Astrocyte of the cerebellum (primary cell): ENCODE data around the gene SOCS3.

ENCODE experiments used
- DNase-seq: peaks from one replicate; pipeline ENCODE4 v3.0.0-alpha.2; 2011; ENCODE audit warnings: low read depth
- H3K4me3 ChIP-seq: 2 replicates; pipeline ENCODE4 v1.5.1; 2011; ENCODE audit warnings: mild to moderate bottlenecking, low read depth, low read length, moderate library complexity
- in situ Hi-C: cut with HindIII; loops from 2 replicates; pipeline ENCODE4 v1.10.0; 2017; ENCODE audit warnings: low sequenced_read_pairs
- TF ChIP-seq, protein P1 (sequence below): IDR thresholded peaks from 2 replicates; pipeline ENCODE4 v1.5.1; 2012; ENCODE audit warnings: low read length, low read depth, moderate library complexity, mild to moderate bottlenecking; ENCODE audit errors: missing control alignments

Gene SOCS3

GRCh38 chr17:78364436-78365281 is 4.8 kb upstream of the SOCS3 start:
- TF ChIP-seq, protein P1, sequence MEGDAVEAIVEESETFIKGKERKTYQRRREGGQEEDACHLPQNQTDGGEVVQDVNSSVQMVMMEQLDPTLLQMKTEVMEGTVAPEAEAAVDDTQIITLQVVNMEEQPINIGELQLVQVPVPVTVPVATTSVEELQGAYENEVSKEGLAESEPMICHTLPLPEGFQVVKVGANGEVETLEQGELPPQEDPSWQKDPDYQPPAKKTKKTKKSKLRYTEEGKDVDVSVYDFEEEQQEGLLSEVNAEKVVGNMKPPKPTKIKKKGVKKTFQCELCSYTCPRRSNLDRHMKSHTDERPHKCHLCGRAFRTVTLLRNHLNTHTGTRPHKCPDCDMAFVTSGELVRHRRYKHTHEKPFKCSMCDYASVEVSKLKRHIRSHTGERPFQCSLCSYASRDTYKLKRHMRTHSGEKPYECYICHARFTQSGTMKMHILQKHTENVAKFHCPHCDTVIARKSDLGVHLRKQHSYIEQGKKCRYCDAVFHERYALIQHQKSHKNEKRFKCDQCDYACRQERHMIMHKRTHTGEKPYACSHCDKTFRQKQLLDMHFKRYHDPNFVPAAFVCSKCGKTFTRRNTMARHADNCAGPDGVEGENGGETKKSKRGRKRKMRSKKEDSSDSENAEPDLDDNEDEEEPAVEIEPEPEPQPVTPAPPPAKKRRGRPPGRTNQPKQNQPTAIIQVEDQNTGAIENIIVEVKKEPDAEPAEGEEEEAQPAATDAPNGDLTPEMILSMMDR, result no peak
- no peak overlapping the region for H3K4me3 ChIP-seq
- DNase-seq, result no peak
- in situ Hi-C loops, result no loop called here

DNA sequence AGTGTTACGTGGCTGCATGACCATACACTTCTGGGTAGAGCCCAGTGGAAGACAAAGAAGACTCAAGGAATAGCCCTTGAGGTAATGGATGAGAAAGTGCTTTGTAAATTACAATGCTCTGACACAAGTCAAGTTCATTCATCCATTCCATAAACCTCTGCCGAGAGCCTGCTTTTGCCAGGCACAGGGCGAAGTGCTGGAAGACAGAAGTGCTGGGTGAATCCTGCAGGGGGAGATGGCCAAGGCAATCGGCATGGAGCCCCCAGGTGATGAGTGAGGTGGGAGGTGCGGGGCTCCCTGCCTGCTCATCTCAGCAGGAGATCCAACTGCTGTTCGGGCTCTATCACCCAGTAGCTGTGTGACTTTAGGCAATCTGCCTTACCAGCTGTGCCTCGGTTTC is 2.8 kb upstream of the SOCS3 start:
- TF ChIP-seq, protein P1, result peak; percentile 13
- DNase-seq, result no peak
- no peak overlapping the region for H3K4me3 ChIP-seq
- in situ Hi-C loops, result no loop called here

DNA sequence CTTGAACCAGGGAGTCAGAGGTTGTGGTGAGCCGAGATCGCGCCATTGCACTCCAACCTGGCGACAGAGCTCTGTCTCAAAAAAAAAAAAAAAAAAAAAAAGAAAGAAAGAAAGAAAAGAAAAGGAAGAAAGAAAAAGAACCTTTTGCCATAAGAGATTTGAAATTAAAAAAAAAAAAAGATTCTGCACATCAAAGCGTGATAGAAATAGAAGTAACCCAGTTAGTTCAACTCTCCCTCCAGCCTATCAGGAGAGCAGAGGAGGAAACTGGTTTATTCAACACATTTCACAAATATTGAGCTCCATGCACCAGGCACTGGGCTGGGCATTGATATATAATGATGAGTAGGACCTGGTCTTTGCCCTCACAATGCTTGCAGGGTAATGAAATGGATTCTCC is 2.4 kb upstream of the SOCS3 start:
- in situ Hi-C loops, result no loop called here
- TF ChIP-seq, protein P1, result no peak
- DNase-seq, result no peak

DNA sequence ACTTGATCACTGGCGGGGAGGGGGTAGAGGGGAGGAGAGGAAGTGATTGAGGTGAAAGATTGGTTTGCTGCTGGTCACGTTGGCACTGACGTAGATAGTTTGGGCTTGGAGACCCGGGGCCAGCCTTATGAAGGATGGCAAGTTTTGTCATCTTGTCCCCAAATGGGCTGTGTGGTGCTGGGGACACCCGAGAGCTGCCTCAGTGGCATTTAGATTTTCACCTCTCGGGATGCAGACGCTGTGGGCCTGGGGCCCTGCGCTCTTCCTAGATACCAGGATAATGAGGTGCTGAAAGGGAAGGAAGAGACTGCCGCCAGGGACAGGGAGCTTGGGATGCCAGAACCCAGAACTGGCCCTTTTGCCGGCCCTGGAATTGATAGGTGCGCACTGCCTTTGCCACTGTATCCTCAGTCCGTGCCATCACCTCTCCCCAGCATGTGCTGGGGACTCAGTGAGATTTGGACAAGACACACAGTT is 1.4 kb upstream of the SOCS3 start:
- TF ChIP-seq, protein P1, result no peak
- H3K4me3 ChIP-seq, result no peak overlapping the region
- DNase-seq, result no peak
- in situ Hi-C loops, result no loop called here

More for the DNA sequence above, 2.4 kb upstream of the SOCS3 start:
- no peak overlapping the region for H3K4me3 ChIP-seq

GRCh38 chr17:78360371-78361224 is 721 bp upstream of the SOCS3 start:
- in situ Hi-C loops, result no loop called here
- TF ChIP-seq, protein P1, result peak; percentile 90
- peak overlapping the region; percentile 62 for H3K4me3 ChIP-seq
- DNase-seq, result no peak

DNA sequence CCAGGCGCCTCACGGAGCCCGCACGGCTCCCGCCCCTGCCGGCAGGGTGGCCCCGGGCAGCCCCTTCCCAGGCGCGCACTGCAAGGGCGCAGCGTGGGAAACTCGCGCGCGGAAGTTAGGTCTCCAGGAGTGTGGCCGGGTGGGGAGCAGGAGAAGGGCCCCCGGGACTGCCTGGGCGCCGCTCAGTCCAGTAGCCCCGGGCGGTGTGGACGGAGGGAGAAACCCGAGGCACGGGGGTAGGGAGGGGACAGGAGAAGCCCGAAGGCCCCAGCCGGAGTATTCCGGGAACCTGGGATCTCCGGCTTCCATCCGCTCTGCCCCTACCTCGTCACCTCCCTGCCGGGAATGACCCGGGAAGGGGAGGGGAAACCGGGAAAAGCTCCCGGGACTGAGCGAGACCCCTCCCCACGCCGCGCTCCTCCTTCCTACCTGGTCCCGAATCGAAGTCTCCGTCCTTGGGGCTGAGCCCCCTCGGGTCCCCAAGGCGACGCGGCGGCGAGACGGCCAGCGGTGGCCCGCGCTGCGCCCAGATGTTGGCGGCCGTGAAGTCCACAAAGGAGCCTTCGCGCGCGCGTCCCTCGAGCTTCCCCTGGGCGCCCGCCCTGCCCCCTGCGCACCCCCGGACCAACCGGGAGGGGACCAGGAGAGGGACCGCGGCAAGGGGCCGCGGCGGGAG is 418 bp downstream of the SOCS3 start:
- H3K4me3 ChIP-seq, result peak overlapping the region; percentile 84
- DNase-seq, result no peak
- TF ChIP-seq, protein P1, result no peak
- in situ Hi-C loops, result no loop called here
